OCI-M2 (cell line): Measurements from ENCODE around the gene TBRG4.

Source experiments
- DNase-seq: peaks from one replicate; lab custom pipeline; 2025; ENCODE audit not compliant: unreplicated experiment; lab: John Stamatoyannopoulos, UW

Gene TBRG4

GRCh38 chr7:45145881-45146280, 34.4 kb upstream of the TBRG4 start:
- DNase-seq = no peak

- DNase-seq = no peak
Measured at GRCh38 chr7:45143616-45144015, 32.1 kb upstream of the TBRG4 start.

GRCh38 chr7:45140827-45141226, 29.3 kb upstream of the TBRG4 start:
- DNase-seq = no peak

GRCh38 chr7:45138433-45139267, 27.2 kb upstream of the TBRG4 start:
- DNase-seq = no peak

GRCh38 chr7:45136106-45137060, 24.9 kb upstream of the TBRG4 start:
- peak; percentile 34 for DNase-seq

- DNase-seq = no peak
Measured at GRCh38 chr7:45133877-45134276, 22.4 kb upstream of the TBRG4 start.

- no peak for DNase-seq
Measured at GRCh38 chr7:45133352-45133751, 21.9 kb upstream of the TBRG4 start.

- no peak for DNase-seq
Measured at GRCh38 chr7:45132708-45133320, 21.3 kb upstream of the TBRG4 start.

- DNase-seq = no peak
Measured at GRCh38 chr7:45131891-45132290, 20.4 kb upstream of the TBRG4 start.

GRCh38 chr7:45130910-45131309, 19.4 kb upstream of the TBRG4 start:
- DNase-seq = no peak

GRCh38 chr7:45129906-45130305, 18.4 kb upstream of the TBRG4 start:
- no peak for DNase-seq

- DNase-seq = no peak
Measured at GRCh38 chr7:45129181-45129800, 17.8 kb upstream of the TBRG4 start.

- DNase-seq = no peak
Measured at GRCh38 chr7:45126920-45127319, 15.4 kb upstream of the TBRG4 start.

- DNase-seq = no peak
Measured at GRCh38 chr7:45126201-45126600, 14.7 kb upstream of the TBRG4 start.

- no peak for DNase-seq
Measured at GRCh38 chr7:45125193-45125904, 13.9 kb upstream of the TBRG4 start.

- no peak for DNase-seq
Measured at GRCh38 chr7:45123913-45124710, 12.6 kb upstream of the TBRG4 start.

- no peak for DNase-seq
Measured at GRCh38 chr7:45122975-45123860, 11.7 kb upstream of the TBRG4 start.

- no peak for DNase-seq
Measured at GRCh38 chr7:45119550-45119949, 8.1 kb upstream of the TBRG4 start.

GRCh38 chr7:45118889-45119331, 7.4 kb upstream of the TBRG4 start:
- no peak for DNase-seq
